HepG2 (cell line): ENCODE measurements around the gene AAGAB.
"Not testable (repeated sequence)": the region's sequence is repeated elsewhere in the genome, so short reads cannot be mapped to it uniquely, and the experiment has no call there.

ENCODE experiments used
- CTCF ChIP-seq: sonication (generic); formaldehyde crosslinking; IDR thresholded peaks from 2 replicates; pipeline ENCODE4 v1.5.0; 2020; ENCODE audit warnings: mild to moderate bottlenecking, missing genetic modification reagents, moderate library complexity
- FOXM1 ChIP-seq: sonication (generic); formaldehyde crosslinking; IDR thresholded peaks from 2 replicates; pipeline ENCODE4 v1.5.0; 2020; ENCODE audit warnings: missing genetic modification reagents
- NFIC ChIP-seq: IDR thresholded peaks from 2 replicates; pipeline ENCODE4 v1.6.1; 2012; ENCODE audit warnings: mild to moderate bottlenecking, low read length, inconsistent platforms
- POLR2A ChIP-seq, 2 experiments: IDR thresholded peaks; 2 replicates each; pipeline ENCODE4 v1.6.1; 2011; ENCODE audit warnings: low read depth in 2 of 2, low read length in 2 of 2, mild to moderate bottlenecking in 1 of 2, moderate library complexity in 1 of 2; ENCODE audit not compliant: insufficient read depth in 1 of 2
- RAD21 ChIP-seq: fragments of 450-650 bp; formaldehyde crosslinking; IDR thresholded peaks from 2 replicates; pipeline ENCODE4 v1.5.0; 2020; ENCODE audit warnings: mild to moderate bottlenecking
- TEAD2 ChIP-seq: sonication (generic); formaldehyde crosslinking; IDR thresholded peaks from 2 replicates; pipeline ENCODE4 v1.9.0; 2021; ENCODE audit warnings: missing genetic modification reagents
- ZFP36L1 ChIP-seq: sonication (generic); formaldehyde crosslinking; IDR thresholded peaks from 2 replicates; pipeline ENCODE4 v1.8.0; 2022; ENCODE audit warnings: mild to moderate bottlenecking, missing genetic modification reagents, moderate library complexity
- ZNF136 ChIP-seq: sonication (generic); formaldehyde crosslinking; IDR thresholded peaks from 2 replicates; pipeline ENCODE4 v1.8.1; 2022; ENCODE audit warnings: low read depth, mild to moderate bottlenecking, moderate library complexity, missing genetic modification reagents
- ZNF251 ChIP-seq: sonication (generic); formaldehyde crosslinking; IDR thresholded peaks from 2 replicates; pipeline ENCODE4 v1.9.0; 2021; ENCODE audit warnings: mild to moderate bottlenecking, missing genetic modification reagents
- ZNF331 ChIP-seq: sonication (generic); formaldehyde crosslinking; IDR thresholded peaks from 2 replicates; pipeline ENCODE4 v1.4.0; 2020; ENCODE audit warnings: missing genetic modification reagents
- TF ChIP-seq, protein P1 (sequence below): sonication (generic); formaldehyde crosslinking; IDR thresholded peaks from 2 replicates; pipeline ENCODE4 v1.5.0; 2020; ENCODE audit warnings: mild to moderate bottlenecking, missing genetic modification reagents

DNA sequence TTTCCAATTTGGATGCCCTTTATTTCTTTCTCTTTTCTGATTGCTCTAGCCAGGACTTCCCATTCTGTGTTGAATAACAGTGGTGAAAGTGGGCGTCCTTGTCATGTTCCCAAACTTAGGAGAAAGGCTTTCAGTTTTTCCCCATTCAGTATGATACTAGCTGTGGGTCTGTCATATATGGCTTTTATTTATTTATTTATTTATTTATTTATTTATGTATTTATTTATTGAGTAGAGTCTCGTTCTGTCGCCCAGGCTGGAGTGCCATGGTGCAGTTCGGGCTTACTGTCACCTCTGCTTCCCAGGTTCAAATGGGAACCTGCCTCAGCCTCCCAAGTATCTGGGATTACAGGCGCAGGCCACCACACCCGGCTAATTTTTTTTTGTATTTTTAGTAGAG is 31.9 kb upstream of the AAGAB start:
- TF ChIP-seq TEAD2 (CRISPR knock-in tag); ZNF136 (CRISPR knock-in tag); ZFP36L1 (CRISPR knock-in tag); CTCF; RAD21; NFIC; ZNF251 (CRISPR knock-in tag); POLR2A (IDR thresholded peaks at IDR 0.05; ENCODE audit: insufficient read depth in 1 of 2, low read depth in 2 of 2, low read length in 2 of 2); ZNF331 (CRISPR knock-in tag); FOXM1 (CRISPR knock-in tag): not testable (repeated sequence)
- TF ChIP-seq, protein P1, sequence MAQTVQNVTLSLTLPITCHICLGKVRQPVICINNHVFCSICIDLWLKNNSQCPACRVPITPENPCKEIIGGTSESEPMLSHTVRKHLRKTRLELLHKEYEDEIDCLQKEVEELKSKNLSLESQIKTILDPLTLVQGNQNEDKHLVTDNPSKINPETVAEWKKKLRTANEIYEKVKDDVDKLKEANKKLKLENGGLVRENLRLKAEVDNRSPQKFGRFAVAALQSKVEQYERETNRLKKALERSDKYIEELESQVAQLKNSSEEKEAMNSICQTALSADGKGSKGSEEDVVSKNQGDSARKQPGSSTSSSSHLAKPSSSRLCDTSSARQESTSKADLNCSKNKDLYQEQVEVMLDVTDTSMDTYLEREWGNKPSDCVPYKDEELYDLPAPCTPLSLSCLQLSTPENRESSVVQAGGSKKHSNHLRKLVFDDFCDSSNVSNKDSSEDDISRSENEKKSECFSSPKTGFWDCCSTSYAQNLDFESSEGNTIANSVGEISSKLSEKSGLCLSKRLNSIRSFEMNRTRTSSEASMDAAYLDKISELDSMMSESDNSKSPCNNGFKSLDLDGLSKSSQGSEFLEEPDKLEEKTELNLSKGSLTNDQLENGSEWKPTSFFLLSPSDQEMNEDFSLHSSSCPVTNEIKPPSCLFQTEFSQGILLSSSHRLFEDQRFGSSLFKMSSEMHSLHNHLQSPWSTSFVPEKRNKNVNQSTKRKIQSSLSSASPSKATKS (CRISPR knock-in tag), result not testable (repeated sequence)
